Fibroblast of the aortic adventitia (primary cell): ENCODE results near the gene NAV1. TPM values are rescaled to one million over a fixed set of nuclear protein-coding genes. Genes with fewer than 3 reads are reported as not detected.

Source experiments
- DNase-seq: peaks from one replicate; pipeline ENCODE4 v3.0.0-alpha.2; 2010; ENCODE audit warnings: low read depth
- H3K4me3 ChIP-seq: 2 replicates; pipeline ENCODE4 v1.5.1; 2011; ENCODE audit warnings: low read depth, mild to moderate bottlenecking, control low read depth, low read length, moderate library complexity
- total RNA-seq: library from RNA; depleted of rRNA; stranded (reverse); fragments of >200 nt; gene quantifications from 2 replicates; pipeline ENCODE4 v1.2.3, GENCODE V29; 2012; ENCODE audit warnings: low replicate concordance
- TF ChIP-seq, protein P1 (sequence below): IDR thresholded peaks from 2 replicates; pipeline ENCODE4 v1.5.1; 2011; ENCODE audit warnings: mild to moderate bottlenecking, low read length, control low read depth, inconsistent platforms; ENCODE audit not compliant: insufficient read depth

NAV1 gene
- total RNA-seq, 1 donor, result 136 TPM

DNA sequence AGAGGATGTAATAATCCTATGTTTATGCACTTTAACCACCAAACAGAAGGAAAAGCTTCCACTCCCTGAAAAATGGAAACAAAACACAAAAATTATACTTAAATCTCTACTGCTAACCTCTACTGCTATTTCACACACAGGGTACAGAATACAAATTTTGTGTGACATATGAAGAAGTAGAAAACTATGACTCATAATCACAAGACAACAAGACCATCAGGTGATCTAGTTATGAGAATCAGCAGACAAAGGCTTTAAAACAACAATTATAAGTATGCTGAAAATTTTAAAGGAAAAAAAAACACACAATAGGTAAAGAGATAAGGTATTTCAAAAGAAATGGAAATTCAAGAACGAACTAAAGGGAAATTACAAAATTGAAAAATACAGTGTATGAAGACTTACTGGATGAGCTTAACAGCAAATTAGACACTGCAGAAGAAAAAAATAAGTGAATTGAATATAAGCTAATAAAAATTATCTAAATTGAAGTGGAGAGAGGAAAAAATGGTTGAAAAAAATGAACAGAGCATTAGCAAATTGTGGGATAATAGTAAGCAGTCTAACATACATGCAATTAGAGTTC lies 13.6 kb upstream of the NAV1 start:
- TF ChIP-seq, protein P1, sequence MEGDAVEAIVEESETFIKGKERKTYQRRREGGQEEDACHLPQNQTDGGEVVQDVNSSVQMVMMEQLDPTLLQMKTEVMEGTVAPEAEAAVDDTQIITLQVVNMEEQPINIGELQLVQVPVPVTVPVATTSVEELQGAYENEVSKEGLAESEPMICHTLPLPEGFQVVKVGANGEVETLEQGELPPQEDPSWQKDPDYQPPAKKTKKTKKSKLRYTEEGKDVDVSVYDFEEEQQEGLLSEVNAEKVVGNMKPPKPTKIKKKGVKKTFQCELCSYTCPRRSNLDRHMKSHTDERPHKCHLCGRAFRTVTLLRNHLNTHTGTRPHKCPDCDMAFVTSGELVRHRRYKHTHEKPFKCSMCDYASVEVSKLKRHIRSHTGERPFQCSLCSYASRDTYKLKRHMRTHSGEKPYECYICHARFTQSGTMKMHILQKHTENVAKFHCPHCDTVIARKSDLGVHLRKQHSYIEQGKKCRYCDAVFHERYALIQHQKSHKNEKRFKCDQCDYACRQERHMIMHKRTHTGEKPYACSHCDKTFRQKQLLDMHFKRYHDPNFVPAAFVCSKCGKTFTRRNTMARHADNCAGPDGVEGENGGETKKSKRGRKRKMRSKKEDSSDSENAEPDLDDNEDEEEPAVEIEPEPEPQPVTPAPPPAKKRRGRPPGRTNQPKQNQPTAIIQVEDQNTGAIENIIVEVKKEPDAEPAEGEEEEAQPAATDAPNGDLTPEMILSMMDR, result no peak

DNA sequence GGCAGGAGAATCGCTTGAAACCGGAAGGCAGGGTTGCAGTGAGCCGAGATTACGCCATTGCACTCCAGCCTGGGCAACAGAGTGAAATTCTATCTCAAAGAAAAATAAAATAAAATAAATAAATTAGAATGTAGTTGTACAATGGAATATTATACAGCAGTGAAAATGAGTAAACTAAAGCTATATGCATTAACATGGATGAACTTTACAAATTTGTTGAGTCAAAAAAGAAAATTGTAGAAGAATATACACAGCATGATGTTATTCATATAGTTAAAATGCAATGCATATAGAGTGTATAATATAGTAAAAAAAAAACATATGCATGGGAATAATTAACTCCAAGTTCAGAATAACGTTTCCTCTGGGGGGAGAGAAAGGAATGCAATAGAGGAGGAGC lies 11.0 kb upstream of the NAV1 start:
- H3K4me3 ChIP-seq, result no peak overlapping the region
- TF ChIP-seq, protein P1, result no peak
- no peak for DNase-seq

More for the DNA sequence above, 13.6 kb upstream of the NAV1 start:
- no peak overlapping the region for H3K4me3 ChIP-seq
- no peak for DNase-seq

DNA sequence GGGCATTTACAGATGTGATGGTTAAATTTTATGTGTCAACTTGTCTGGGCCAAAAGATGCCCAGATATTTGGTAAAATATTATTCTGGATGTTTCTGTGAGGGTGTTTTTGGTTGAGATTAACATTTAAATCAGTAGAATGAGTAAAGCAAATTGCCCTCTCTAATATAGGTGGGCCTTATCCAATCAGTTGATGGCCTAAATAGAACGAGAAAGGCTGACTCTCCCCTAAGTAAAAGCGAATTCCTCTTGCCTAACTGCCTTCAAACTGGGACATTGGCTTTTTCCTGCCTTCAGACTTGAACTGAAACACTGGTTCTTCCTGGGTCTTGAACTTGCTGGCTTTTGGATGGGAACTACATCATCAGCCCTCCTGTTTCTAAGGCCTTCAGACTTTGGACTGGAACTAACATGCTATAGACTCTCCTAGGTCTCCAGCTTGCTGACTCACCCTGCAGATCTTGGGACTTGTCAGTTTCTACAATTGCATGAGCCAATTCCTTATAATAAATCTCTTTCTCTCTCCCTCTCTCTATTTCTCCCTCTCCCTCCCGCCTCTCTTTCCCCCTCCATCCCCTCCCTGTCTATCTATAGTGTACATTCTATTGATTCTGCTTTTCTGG lies 10.2 kb upstream of the NAV1 start:
- TF ChIP-seq, protein P1, result no peak
- peak; percentile 89 for DNase-seq
- no peak overlapping the region for H3K4me3 ChIP-seq

DNA sequence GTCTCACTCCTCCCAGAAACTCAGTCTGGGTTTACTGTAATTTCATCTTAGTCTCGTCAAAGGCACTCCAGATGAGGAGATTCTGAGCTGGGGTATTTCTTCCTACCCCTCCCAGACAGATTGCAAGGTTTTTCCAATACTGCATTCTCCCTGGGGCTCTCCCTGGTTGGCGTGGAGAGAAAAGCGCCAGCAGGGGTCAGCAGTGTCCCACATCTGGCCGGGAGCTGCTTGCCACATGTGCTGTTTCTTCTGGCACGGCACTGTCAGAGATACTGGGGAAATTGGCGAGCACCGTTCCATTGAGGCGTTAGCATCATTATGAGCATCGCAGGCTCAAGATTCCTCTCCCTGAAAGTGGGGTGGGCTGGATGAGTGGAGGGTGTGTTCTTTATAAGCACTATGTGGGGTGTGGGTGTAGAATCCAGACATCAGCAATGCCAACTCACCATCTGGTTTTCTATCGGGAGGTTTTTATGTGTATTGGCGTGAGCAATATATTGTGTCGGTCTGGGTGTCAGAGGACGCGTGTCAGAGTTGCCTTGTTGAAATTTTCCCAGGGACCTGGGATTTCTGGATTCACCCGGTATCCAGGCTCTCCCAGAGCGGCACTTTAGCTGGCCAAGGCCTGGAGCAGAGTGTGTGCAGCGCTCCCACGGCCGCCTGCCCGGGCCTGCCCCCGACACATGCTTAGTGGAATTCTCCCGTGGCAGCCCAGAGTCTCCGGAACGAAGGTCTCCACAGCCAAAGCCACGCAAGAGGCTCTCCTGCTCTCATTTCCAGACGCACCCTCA lies 8.0 kb upstream of the NAV1 start:
- H3K4me3 ChIP-seq, result no peak overlapping the region
- TF ChIP-seq, protein P1, result peak; percentile 87
- peak; percentile 95 for DNase-seq

DNA sequence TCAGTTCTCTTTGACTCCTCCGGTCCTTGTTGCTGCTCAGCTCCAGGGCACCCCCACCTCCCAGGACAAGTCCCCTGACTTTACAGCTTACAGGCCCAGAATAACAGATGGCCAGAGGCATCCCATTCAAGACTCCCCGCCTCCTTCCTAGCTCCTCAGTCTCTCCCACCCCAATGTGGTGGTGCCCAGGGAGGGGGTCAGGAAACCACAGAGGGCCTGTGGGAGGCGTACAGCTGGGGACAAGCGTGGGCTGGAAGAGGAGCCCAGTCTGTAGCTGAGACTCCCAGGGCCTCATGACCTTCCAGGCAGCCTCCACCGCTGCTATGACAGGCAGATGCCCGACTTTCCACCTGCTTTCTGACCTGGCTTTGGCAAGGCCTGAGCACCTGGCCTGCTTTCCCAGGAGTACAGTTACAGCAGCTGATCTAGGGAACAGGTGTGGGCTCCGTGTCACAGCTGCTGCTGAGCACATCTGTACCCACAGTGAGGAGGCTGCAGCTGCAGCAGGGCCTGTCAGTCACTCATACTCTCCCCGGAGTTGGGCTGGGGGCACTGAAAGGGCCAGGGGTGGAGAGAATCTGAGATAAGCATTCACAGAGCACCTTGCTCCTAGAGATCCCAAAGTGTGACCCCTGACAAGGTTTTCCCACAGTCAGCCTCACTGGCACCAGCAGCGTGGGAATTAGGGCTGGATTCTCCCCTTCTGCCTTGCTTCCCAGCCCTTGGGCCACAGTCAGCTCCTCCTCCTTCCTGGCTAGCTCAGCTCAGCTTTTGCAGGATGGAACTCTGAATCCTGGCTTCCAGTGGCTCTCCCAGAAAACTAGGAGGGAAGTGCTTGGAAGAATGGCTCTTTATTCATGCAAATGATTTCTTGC lies 7.1 kb upstream of the NAV1 start:
- DNase-seq, result peak; percentile 58
- TF ChIP-seq, protein P1, result no peak
- H3K4me3 ChIP-seq, result no peak overlapping the region

DNA sequence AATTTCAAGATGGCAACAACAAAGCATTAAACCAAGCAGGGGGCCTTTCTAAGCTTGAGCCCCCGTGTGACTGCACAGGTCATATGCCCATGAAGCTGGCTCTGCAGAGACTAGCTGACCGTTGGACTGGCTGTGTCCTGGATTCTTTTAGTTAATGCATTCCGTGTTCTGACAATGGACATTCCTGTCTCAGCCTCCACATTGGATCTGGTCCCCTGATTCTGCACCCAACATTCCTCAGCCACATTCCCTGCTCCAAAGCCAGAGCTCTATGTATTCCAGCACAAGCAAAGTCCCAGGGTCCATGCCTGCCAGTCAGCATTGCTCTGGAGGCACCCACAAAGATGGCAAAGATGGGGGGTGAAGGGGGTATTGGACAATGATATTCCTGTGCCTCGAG lies 5.1 kb upstream of the NAV1 start:
- H3K4me3 ChIP-seq, result no peak overlapping the region
- DNase-seq, result peak; percentile 58
- TF ChIP-seq, protein P1, result no peak
